ENCODE data around the gene IGSF21. TPM values are rescaled to one million over a fixed set of nuclear protein-coding genes. Genes with fewer than 3 reads are reported as not detected.

The IGSF21 gene
- total RNA-seq, 3 donors from 2014 or later (not counting 1 experiment from before 2014, with no cell fraction given), result not detected

GRCh38 chr1:18126616-18127015, 19.0 kb downstream of the IGSF21 start:
- intact Hi-C loops (cut with micrococcal nuclease), result no loop called here
- no peaks in the 10 kb centered on the region for H3K27me3 ChIP-seq (ENCODE audit: control insufficient read depth, insufficient read depth, low read length)
- no peak overlapping the region for H3K4me3 ChIP-seq (ENCODE audit: low read length)
- no peaks in the 10 kb centered on the region for H3K9me3 ChIP-seq (ENCODE audit: control insufficient read depth, insufficient read depth, low read length)
- H3K27ac Mint-ChIP-seq, result no peak overlapping the region
- no peak overlapping the region for H3K4me3 Mint-ChIP-seq
- no peaks in the 10 kb centered on the region for H3K9me3 Mint-ChIP-seq
- no peaks in the 10 kb centered on the region for H3K36me3 ChIP-seq (ENCODE audit: control insufficient read depth, insufficient read depth, low read length)
- TF ChIP-seq CTCF (IDR thresholded peaks at IDR 0.05), result no peak
- peaks cover 6 to 22% of the 10 kb centered on the region in 2 donors for H3K27me3 Mint-ChIP-seq (ENCODE audit: low read depth in 2 of 2)
- 85% methylated on average over 4 of the region's 5 CpGs for WGBS (ENCODE audit: insufficient coverage)
- no peaks in the 10 kb centered on the region for H3K4me1 Mint-ChIP-seq
- H3K4me1 ChIP-seq (ENCODE audit: control insufficient read depth, insufficient read depth, low read length), result no peaks in the 10 kb centered on the region
- no peak for DNase-seq
- H3K27ac ChIP-seq (ENCODE audit: low read length), result no peak overlapping the region
- H3K36me3 Mint-ChIP-seq, result no peaks in the 10 kb centered on the region
- no peak for ATAC-seq

- WGBS (ENCODE audit: insufficient coverage), result 54% methylated on average over 4 of the region's 4 CpGs
- Histone ChIP-seq H3K4me3 (ENCODE audit: low read length) (no peak overlapping the region), H3K27ac (ENCODE audit: low read length) (no peak overlapping the region), H3K27me3 (ENCODE audit: control insufficient read depth, insufficient read depth, low read length) (no peaks in the 10 kb centered on the region), H3K36me3 (ENCODE audit: control insufficient read depth, insufficient read depth, low read length) (no peaks in the 10 kb centered on the region), H3K9me3 (ENCODE audit: control insufficient read depth, insufficient read depth, low read length) (no peaks in the 10 kb centered on the region), H3K4me1 (ENCODE audit: control insufficient read depth, insufficient read depth, low read length) (no peaks in the 10 kb centered on the region)
- intact Hi-C loops (cut with micrococcal nuclease), result no loop called here
- DNase-seq, result no peak
- Mint-ChIP-seq H3K4me1 (no peaks in the 10 kb centered on the region), H3K36me3 (no peaks in the 10 kb centered on the region), H3K9me3 (no peaks in the 10 kb centered on the region), H3K27me3 (ENCODE audit: low read depth in 2 of 2) (peaks cover 6 to 20% of the 10 kb centered on the region in 2 donors), H3K4me3 (no peak overlapping the region), H3K27ac (no peak overlapping the region)
- ATAC-seq, result no peak
- TF ChIP-seq CTCF (IDR thresholded peaks at IDR 0.05), result no peak
These were observed 20.7 kb downstream of the IGSF21 start for GRCh38 chr1:18128298-18128697.

- H3K36me3 Mint-ChIP-seq, result no peaks in the 10 kb centered on the region
- peaks cover 13 to 14% of the 10 kb centered on the region in 2 donors for H3K27me3 Mint-ChIP-seq (ENCODE audit: low read depth in 2 of 2)
- no peak overlapping the region for H3K4me3 Mint-ChIP-seq
These were observed 22.8 kb downstream of the IGSF21 start for GRCh38 chr1:18130356-18130755.

More at GRCh38 chr1:18130356-18130755, 22.8 kb downstream of the IGSF21 start:
- no peaks in the 10 kb centered on the region for H3K4me1 Mint-ChIP-seq
- no peak overlapping the region for H3K27ac Mint-ChIP-seq
- H3K4me3 ChIP-seq (ENCODE audit: low read length), result no peak overlapping the region
- no peaks in the 10 kb centered on the region for H3K9me3 Mint-ChIP-seq
- TF ChIP-seq CTCF (IDR thresholded peaks at IDR 0.05), result no peak
- WGBS (ENCODE audit: insufficient coverage), result 61% methylated on average over 3 of the region's 3 CpGs
- H3K36me3 ChIP-seq (ENCODE audit: control insufficient read depth, insufficient read depth, low read length), result no peaks in the 10 kb centered on the region
- no peak for ATAC-seq
- H3K4me1 ChIP-seq (ENCODE audit: control insufficient read depth, insufficient read depth, low read length), result no peaks in the 10 kb centered on the region
- no peak overlapping the region for H3K27ac ChIP-seq (ENCODE audit: low read length)
- no peak for DNase-seq
- H3K9me3 ChIP-seq (ENCODE audit: control insufficient read depth, insufficient read depth, low read length), result no peaks in the 10 kb centered on the region
- intact Hi-C loops (cut with micrococcal nuclease), result no loop called here
- no peaks in the 10 kb centered on the region for H3K27me3 ChIP-seq (ENCODE audit: control insufficient read depth, insufficient read depth, low read length)
